Activated CD4-positive, alpha-beta T cell treated with anti-CD3 and anti-CD28 coated beads for 24 hours (primary cell): ENCODE measurements around the gene PPP1R27.

Source experiments
- DNase-seq, 2 donors: peaks; one replicate each; pipeline ENCODE4 v3.0.0-alpha.2; 2020; ENCODE audit warnings: low read depth in 2 of 2

The PPP1R27 gene

DNA sequence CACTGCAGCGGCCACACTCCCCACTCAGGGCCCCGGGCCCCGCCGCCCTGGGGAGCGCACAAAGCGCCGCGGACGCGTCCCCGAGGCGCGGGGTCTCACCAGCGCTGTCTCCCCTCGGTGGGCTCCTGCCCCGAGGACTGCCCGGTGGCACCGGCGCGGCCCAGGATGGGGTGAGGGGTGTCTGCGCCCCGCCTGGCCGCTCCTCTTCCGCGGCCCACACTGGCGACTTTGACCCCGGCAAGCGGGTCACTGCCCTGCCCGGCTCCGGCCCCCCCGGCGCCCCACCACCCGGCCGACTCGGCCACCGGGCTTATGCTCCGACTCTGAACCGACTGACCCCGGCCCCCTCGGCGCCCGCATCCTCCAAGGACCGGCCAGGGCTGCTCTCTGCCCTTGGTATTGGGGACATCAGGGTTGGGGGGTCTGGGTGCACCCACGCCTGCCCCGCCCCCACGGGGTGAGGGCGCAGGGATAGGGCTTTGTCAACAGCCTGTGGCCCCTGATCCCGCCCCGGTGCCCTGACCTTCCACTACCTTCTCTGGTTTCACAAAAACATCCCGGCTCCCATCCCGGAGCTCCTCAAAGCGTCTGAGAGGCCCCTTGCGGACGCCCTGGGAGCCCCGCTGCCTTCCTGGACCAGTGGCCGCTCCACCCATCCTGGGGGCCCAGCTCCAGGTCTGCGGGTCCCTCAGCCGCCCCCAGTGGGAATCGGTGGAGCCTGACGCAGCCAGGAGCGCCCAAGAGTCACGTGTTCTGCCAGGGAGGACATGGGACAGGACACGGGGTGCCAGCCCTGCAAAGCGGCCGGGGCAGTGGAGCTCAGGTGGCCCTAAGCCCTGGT, 30.1 kb downstream of the PPP1R27 start:
- DNase-seq: no peak

GRCh38 chr17:81803728-81804558, 30.9 kb downstream of the PPP1R27 start, which contains the start of gene GCGR:
GCGR (plus strand) TSS chr17:81804150; CDS start chr17:81809019, 4,869 bp downstream.
- DNase-seq: no peak

GRCh38 chr17:81802856-81803643, 31.8 kb downstream of the PPP1R27 start:
- DNase-seq: no peak

DNA sequence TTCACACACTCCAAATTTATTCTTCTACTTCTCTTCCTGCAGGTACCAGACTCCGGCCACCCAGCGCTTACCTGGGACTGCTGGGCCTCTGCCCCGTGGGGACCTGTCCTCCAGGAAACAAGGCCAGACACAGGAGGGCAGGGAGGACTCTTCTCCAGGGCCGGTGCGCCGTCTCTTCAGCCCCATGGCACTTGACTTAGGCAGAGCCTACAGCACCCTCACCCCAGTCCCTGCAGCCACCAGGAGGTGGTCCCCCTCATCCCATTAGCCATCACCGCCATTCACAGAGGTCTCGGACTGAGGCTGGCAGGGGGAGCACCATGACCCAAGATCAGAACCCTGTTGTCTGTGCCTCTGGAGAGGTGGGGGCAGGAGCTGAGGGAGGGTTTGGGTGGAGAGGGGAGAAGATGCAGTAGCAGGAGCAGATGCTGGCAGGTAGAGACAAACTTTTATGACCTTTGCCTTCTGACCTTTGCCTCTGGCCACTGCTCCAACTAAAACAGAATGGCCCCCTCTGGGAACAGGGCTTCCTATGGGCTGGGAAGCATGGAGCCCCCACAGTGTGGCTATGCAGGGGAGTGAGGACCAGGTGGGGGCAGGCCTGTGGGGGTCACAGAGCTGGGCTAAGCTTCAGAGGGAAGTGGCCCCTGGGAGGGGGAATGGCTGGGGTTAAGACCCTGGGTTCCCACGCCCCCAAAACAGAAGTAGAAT, 32.6 kb downstream of the PPP1R27 start:
- no peak for DNase-seq

- DNase-seq: no peak
Observed at GRCh38 chr17:81801327-81801726, 33.5 kb downstream of the PPP1R27 start.

DNA sequence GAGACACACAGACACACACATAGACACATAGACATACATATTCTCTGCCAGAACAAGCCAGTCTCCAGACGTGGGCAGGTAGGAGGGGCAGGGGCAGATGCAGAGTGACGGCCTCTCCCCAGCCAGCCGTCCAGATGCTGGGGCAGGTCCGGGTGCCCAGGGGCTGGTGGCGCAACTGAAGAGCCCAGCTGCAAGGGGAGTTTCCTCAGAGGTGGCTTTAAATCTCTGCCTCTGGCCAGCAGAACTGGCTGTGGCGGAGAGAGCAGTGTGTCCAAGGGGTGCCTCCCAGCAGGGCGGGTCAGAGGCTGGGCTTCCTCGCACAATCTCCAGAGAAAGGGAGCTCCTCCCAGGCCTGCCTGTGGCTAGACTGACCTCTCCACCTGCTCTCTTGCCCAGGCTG, 40.3 kb downstream of the PPP1R27 start:
- DNase-seq: no peak

DNA sequence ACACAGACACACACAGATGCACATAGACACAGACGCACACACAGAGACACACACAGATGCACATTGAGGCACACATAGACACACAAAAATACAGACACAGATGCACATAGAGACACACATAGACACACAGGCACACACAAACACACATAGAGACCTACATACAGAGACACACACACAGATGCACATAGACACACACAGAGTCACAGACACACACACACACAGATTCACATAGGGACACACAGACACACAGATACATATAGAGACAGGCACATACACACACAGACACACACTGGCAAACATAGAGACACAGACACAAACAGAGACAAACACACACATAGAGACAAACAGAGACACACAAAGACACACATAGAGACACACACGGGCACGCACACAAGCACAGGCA, 40.8 kb downstream of the PPP1R27 start:
- no peak for DNase-seq

DNA sequence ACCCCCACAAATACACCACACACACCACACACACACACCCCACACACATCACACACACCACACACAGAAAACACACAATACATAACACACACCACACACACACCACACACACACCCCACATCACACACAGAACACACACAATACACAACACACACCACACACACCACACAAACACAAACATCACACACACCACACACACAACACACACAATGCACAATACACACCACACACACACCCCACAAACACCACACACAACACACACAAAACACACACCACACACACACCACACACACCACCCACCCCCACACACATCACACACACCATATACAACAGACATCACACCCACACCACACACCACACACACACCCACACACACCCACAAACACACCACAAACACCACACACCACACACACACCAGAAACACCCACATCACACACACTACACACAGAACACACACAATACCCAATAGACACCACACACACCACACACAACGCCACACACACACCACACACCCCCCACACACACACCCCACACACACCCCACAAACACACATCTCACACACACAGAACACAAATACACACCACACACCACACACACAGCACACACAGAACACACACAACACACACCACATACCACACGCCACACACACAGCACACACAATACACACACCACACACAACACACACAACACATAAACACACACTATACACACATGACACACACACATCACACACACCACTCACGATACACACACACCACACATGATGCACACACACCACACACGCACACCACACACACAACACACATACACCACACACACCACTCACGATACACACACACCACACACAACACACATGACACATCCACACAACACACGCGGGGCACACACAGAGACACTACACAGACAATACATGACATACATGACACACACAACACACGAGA, 41.9 kb downstream of the PPP1R27 start:
- no peak for DNase-seq
